ENCODE measurements around the gene RANBP17.

RANBP17 gene

DNA sequence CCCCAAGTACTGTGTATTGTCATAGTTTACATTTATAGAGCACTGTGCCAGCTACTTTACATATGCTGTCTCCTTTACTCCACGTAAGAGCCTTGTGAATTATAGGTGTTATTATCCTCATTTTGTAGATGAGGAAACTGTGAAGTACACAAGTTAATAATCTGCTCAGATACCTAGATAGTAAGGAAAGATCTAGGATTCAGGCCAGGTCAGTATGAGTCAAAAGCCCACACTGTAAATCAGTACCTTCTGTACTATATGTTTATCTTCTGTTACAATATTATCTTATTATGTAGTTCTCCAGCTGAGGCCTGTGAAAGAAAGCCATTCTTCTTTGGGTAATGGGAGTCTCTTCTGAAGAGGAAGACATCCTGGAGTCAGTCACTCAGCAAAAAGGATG, 374.8 kb downstream of the RANBP17 start:
- CTCF ChIA-PET, result interaction anchor here (0.6 kb wide), 1 partner anchor 136 kb away, joined by 3 read pairs; no protein-coding TSS in a partner anchor
- no peak overlapping the region for H3K27ac ChIP-seq (ENCODE audit: extremely low read depth, low read depth, low read length)
- H3K4me1 ChIP-seq (ENCODE audit: control insufficient read depth, insufficient read depth, low read length), result no peaks in the 10 kb centered on the region
- no peak overlapping the region for H3K4me3 ChIP-seq (ENCODE audit: low read depth, low read length)
- POLR2A ChIA-PET, result no interaction called here
- no peaks in the 10 kb centered on the region for H3K9me3 ChIP-seq (ENCODE audit: control insufficient read depth, insufficient read depth, low read depth, low read length)
- no peaks in the 10 kb centered on the region for H3K36me3 ChIP-seq (ENCODE audit: control insufficient read depth in 2 of 2, insufficient read depth in 1 of 2, low read length in 2 of 2)
- no peak for TF ChIP-seq ZNF324 (tag by site-specific recombination; IDR thresholded peaks at IDR 0.05)
- TF ChIP-seq, protein P1, sequence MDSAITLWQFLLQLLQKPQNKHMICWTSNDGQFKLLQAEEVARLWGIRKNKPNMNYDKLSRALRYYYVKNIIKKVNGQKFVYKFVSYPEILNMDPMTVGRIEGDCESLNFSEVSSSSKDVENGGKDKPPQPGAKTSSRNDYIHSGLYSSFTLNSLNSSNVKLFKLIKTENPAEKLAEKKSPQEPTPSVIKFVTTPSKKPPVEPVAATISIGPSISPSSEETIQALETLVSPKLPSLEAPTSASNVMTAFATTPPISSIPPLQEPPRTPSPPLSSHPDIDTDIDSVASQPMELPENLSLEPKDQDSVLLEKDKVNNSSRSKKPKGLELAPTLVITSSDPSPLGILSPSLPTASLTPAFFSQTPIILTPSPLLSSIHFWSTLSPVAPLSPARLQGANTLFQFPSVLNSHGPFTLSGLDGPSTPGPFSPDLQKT (IDR thresholded peaks at IDR 0.05; ENCODE audit: borderline replicate concordance, low read depth, low read length), result no peak
- TF ChIP-seq SP7 (tag by site-specific recombination; IDR thresholded peaks at IDR 0.05), result no peak
- TF ChIP-seq SCRT1 (tag by site-specific recombination; IDR thresholded peaks at IDR 0.05; ENCODE audit: borderline replicate concordance), result no peak
- no peak for TF ChIP-seq ZNF544 (tag by site-specific recombination; IDR thresholded peaks at IDR 0.05)
- TF ChIP-seq ZNF302 (tag by site-specific recombination; IDR thresholded peaks at IDR 0.05; ENCODE audit: low read depth), result no peak
- TF ChIP-seq ZNF274 (IDR thresholded peaks at IDR 0.05; ENCODE audit: low read length), result no peak
- no peak for TF ChIP-seq ZNF274 (tag by site-specific recombination; IDR thresholded peaks at IDR 0.05; ENCODE audit: borderline replicate concordance)
- no peak for TF ChIP-seq ZNF221 (tag by site-specific recombination; IDR thresholded peaks at IDR 0.05; ENCODE audit: borderline replicate concordance)
- TF ChIP-seq YY2 (tag by site-specific recombination; IDR thresholded peaks at IDR 0.05), result no peak
- TF ChIP-seq, protein P2, sequence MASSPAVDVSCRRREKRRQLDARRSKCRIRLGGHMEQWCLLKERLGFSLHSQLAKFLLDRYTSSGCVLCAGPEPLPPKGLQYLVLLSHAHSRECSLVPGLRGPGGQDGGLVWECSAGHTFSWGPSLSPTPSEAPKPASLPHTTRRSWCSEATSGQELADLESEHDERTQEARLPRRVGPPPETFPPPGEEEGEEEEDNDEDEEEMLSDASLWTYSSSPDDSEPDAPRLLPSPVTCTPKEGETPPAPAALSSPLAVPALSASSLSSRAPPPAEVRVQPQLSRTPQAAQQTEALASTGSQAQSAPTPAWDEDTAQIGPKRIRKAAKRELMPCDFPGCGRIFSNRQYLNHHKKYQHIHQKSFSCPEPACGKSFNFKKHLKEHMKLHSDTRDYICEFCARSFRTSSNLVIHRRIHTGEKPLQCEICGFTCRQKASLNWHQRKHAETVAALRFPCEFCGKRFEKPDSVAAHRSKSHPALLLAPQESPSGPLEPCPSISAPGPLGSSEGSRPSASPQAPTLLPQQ (tag by site-specific recombination; IDR thresholded peaks at IDR 0.05), result no peak
- TF ChIP-seq, protein P3, sequence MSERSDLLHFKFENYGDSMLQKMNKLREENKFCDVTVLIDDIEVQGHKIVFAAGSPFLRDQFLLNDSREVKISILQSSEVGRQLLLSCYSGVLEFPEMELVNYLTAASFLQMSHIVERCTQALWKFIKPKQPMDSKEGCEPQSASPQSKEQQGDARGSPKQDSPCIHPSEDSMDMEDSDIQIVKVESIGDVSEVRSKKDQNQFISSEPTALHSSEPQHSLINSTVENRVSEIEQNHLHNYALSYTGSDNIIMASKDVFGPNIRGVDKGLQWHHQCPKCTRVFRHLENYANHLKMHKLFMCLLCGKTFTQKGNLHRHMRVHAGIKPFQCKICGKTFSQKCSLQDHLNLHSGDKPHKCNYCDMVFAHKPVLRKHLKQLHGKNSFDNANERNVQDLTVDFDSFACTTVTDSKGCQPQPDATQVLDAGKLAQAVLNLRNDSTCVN (tag by site-specific recombination; optimal IDR thresholded peaks at IDR 0.05), result no peak
- no peak for TF ChIP-seq ZNF138 (tag by site-specific recombination; IDR thresholded peaks at IDR 0.05; ENCODE audit: borderline replicate concordance)
- no peak for TF ChIP-seq ZNF776 (tag by site-specific recombination; IDR thresholded peaks at IDR 0.05; ENCODE audit: borderline replicate concordance)
- TF ChIP-seq ZXDB (tag by site-specific recombination; IDR thresholded peaks at IDR 0.05), result no peak
- no peak for TF ChIP-seq ZNF19 (tag by site-specific recombination; IDR thresholded peaks at IDR 0.05; ENCODE audit: low read depth)
- TF ChIP-seq ZNF10 (tag by site-specific recombination; IDR thresholded peaks at IDR 0.05), result no peak
- TF ChIP-seq ZNF529 (tag by site-specific recombination; IDR thresholded peaks at IDR 0.05; ENCODE audit: insufficient replicate concordance), result no peak

DNA sequence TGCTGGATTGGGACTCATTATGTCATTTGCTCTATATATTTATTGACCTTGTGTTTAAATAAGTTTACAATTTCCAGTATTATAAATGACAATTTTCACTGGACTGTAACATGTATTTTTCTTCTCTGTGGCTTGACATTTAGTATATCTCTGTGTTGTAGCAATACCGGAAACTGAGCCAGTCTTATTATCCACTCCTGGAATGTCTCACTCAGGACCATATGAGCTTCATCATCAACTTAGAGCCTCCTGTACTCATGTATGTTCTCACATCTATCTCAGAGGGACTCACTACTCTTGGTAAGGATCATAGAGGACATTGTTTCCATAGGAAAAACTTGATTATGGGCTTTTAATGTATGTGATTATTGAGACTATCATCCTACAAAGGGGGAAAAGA, 380.7 kb downstream of the RANBP17 start:
- ChIA-PET CTCF (no interaction called here), POLR2A (no interaction called here)
- TF ChIP-seq, protein P4, sequence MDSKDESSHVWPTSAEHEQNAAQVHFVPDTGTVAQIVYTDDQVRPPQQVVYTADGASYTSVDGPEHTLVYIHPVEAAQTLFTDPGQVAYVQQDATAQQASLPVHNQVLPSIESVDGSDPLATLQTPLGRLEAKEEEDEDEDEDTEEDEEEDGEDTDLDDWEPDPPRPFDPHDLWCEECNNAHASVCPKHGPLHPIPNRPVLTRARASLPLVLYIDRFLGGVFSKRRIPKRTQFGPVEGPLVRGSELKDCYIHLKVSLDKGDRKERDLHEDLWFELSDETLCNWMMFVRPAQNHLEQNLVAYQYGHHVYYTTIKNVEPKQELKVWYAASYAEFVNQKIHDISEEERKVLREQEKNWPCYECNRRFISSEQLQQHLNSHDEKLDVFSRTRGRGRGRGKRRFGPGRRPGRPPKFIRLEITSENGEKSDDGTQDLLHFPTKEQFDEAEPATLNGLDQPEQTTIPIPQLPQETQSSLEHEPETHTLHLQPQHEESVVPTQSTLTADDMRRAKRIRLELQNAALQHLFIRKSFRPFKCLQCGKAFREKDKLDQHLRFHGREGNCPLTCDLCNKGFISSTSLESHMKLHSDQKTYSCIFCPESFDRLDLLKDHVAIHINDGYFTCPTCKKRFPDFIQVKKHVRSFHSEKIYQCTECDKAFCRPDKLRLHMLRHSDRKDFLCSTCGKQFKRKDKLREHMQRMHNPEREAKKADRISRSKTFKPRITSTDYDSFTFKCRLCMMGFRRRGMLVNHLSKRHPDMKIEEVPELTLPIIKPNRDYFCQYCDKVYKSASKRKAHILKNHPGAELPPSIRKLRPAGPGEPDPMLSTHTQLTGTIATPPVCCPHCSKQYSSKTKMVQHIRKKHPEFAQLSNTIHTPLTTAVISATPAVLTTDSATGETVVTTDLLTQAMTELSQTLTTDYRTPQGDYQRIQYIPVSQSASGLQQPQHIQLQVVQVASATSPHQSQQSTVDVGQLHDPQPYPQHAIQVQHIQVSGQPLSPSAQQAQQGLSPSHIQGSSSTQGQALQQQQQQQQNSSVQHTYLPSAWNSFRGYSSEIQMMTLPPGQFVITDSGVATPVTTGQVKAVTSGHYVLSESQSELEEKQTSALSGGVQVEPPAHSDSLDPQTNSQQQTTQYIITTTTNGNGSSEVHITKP (tag by site-specific recombination; IDR thresholded peaks at IDR 0.05), result no peak
- no peak for TF ChIP-seq MEIS1 (CRISPR knock-in tag; IDR thresholded peaks at IDR 0.05; ENCODE audit: borderline replicate concordance)
- TF ChIP-seq, protein P5, sequence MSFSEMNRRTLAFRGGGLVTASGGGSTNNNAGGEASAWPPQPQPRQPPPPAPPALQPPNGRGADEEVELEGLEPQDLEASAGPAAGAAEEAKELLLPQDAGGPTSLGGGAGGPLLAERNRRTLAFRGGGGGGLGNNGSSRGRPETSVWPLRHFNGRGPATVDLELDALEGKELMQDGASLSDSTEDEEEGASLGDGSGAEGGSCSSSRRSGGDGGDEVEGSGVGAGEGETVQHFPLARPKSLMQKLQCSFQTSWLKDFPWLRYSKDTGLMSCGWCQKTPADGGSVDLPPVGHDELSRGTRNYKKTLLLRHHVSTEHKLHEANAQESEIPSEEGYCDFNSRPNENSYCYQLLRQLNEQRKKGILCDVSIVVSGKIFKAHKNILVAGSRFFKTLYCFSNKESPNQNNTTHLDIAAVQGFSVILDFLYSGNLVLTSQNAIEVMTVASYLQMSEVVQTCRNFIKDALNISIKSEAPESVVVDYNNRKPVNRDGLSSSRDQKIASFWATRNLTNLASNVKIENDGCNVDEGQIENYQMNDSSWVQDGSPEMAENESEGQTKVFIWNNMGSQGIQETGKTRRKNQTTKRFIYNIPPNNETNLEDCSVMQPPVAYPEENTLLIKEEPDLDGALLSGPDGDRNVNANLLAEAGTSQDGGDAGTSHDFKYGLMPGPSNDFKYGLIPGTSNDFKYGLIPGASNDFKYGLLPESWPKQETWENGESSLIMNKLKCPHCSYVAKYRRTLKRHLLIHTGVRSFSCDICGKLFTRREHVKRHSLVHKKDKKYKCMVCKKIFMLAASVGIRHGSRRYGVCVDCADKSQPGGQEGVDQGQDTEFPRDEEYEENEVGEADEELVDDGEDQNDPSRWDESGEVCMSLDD (tag by site-specific recombination; IDR thresholded peaks at IDR 0.05), result no peak
- no peak for TF ChIP-seq ZNF391 (tag by site-specific recombination; IDR thresholded peaks at IDR 0.05; ENCODE audit: borderline replicate concordance, low read depth)
- TF ChIP-seq ZNF341 (tag by site-specific recombination; IDR thresholded peaks at IDR 0.05; ENCODE audit: low read depth), result no peak
- no peak for TF ChIP-seq ZNF112 (tag by site-specific recombination; IDR thresholded peaks at IDR 0.05)
- TF ChIP-seq ZNF585B (tag by site-specific recombination; IDR thresholded peaks at IDR 0.05), result no peak

More for the DNA sequence above, 380.7 kb downstream of the RANBP17 start:
- Histone ChIP-seq H3K36me3 (ENCODE audit: control insufficient read depth in 2 of 2, insufficient read depth in 1 of 2, low read length in 2 of 2) (no peaks in the 10 kb centered on the region; a peak in 1 of 3 replicates), H3K27ac (ENCODE audit: extremely low read depth, low read depth, low read length) (no peak overlapping the region), H3K9me3 (ENCODE audit: control insufficient read depth, insufficient read depth, low read depth, low read length) (no peaks in the 10 kb centered on the region), H3K4me1 (ENCODE audit: control insufficient read depth, insufficient read depth, low read length) (no peaks in the 10 kb centered on the region), H3K4me3 (ENCODE audit: low read depth, low read length) (no peak overlapping the region)
